Peyer's patch (tissue), 4 donors: ENCODE data around the gene FOSL1.

ENCODE experiments used
- POLR2A ChIP-seq, 2 donors: fragments of 450-650 bp; IDR thresholded peaks; one replicate each; pipeline ENCODE4 v1.5.1; 2017; ENCODE audit warnings: antibody characterized with exemption in 2 of 2, mild to moderate bottlenecking in 2 of 2, moderate library complexity in 2 of 2
- TF ChIP-seq, protein P1 (sequence below), 6 experiments: fragments of 450-650 bp in 4 of 6; fragments of 200-600 bp in 2 of 6; sonication (generic) in 1 of 6; IDR thresholded peaks; one replicate each; pipeline ENCODE4 v1.5.1; 2017 to 2019; ENCODE audit warnings: antibody characterized with exemption in 6 of 6, mild to moderate bottlenecking in 3 of 6, moderate library complexity in 1 of 6

DNA sequence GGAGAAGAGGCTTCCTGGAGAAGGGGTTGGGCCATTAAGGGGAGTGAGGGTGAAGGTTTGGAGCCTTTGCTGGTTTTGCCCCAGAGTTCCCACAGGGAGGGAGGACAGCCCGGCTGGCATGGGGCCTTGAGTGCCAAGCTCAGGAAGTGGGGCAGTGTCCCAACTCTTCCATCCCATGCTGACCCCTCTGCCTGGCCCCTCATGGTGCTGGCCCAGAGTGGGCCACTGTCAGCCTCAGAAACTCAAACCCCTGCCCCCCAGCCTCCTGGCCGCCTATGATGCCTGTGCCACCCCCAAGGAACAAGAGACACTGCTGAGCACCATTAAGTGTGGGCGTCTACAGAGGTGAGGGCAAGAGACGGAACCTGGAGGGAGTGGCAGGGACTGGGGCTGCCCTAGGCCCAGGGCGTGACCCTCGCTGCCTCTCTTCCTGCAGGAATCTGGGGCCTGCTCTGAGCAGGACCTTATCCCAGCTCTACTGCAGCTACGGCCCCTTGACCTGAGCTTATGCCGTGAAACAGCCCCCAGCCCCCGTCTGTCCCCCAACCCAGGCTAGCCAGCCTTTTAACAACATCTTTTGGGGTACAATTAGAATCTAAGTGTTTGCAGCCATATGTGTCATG, 34.5 kb downstream of the FOSL1 start:
- TF ChIP-seq, protein P1, sequence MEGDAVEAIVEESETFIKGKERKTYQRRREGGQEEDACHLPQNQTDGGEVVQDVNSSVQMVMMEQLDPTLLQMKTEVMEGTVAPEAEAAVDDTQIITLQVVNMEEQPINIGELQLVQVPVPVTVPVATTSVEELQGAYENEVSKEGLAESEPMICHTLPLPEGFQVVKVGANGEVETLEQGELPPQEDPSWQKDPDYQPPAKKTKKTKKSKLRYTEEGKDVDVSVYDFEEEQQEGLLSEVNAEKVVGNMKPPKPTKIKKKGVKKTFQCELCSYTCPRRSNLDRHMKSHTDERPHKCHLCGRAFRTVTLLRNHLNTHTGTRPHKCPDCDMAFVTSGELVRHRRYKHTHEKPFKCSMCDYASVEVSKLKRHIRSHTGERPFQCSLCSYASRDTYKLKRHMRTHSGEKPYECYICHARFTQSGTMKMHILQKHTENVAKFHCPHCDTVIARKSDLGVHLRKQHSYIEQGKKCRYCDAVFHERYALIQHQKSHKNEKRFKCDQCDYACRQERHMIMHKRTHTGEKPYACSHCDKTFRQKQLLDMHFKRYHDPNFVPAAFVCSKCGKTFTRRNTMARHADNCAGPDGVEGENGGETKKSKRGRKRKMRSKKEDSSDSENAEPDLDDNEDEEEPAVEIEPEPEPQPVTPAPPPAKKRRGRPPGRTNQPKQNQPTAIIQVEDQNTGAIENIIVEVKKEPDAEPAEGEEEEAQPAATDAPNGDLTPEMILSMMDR (IDR thresholded peaks at IDR 0.05): no peak
- no peak for TF ChIP-seq POLR2A (IDR thresholded peaks at IDR 0.05)
